ENCODE results near the gene PKNOX1.
"Not testable (repeated sequence)": the region's sequence is repeated elsewhere in the genome, so short reads cannot be mapped to it uniquely, and the experiment has no call there.

Gene PKNOX1

GRCh38 chr21:43062955-43063664, 88.7 kb downstream of the PKNOX1 start:
- DNase-seq, result not testable (repeated sequence)

GRCh38 chr21:43064265-43064917, 90.0 kb downstream of the PKNOX1 start:
- not testable (repeated sequence) for DNase-seq

GRCh38 chr21:43065991-43066390, 91.6 kb downstream of the PKNOX1 start:
- DNase-seq, result not testable (repeated sequence)

- not testable (repeated sequence) for DNase-seq
Observed at GRCh38 chr21:43066690-43067089, 92.3 kb downstream of the PKNOX1 start.

GRCh38 chr21:43068065-43068464, 93.7 kb downstream of the PKNOX1 start:
- DNase-seq, result not testable (repeated sequence)

GRCh38 chr21:43069682-43070081, 95.3 kb downstream of the PKNOX1 start:
- not testable (repeated sequence) for DNase-seq

GRCh38 chr21:43072742-43073141, 98.4 kb downstream of the PKNOX1 start:
- DNase-seq, result not testable (repeated sequence)

GRCh38 chr21:43074401-43075169, 100.2 kb downstream of the PKNOX1 start:
- not testable (repeated sequence) for DNase-seq

GRCh38 chr21:43075170-43076022, 101.0 kb downstream of the PKNOX1 start, which contains the start of gene CBS:
Gene CBS, minus strand, starts transcription at chr21:43075835. Its CDS starts 3,642 bp downstream, at chr21:43072193.
- DNase-seq, result not testable (repeated sequence)

GRCh38 chr21:43076023-43076637, 101.8 kb downstream of the PKNOX1 start:
- DNase-seq, result not testable (repeated sequence)

- DNase-seq, result not testable (repeated sequence)
Observed at GRCh38 chr21:43076643-43077042, 102.3 kb downstream of the PKNOX1 start.

- DNase-seq, result not testable (repeated sequence)
Observed at GRCh38 chr21:43082587-43083300, 108.4 kb downstream of the PKNOX1 start.
